Activated CD4-positive, alpha-beta T cell treated with anti-CD3 and anti-CD28 coated beads, Interleukin-2, amount 50 U/mL, for 1 hour (primary cell): ENCODE measurements around the gene ATP2B3.

ENCODE experiments used
- DNase-seq: peaks from one replicate; pipeline ENCODE4 v3.0.0-alpha.2; 2020

Gene ATP2B3

GRCh38 chrX:153624196-153625091, 107.0 kb downstream of the ATP2B3 start:
- no peak for DNase-seq

GRCh38 chrX:153625271-153626024, 108.0 kb downstream of the ATP2B3 start:
- no peak for DNase-seq

GRCh38 chrX:153626025-153626633, 108.7 kb downstream of the ATP2B3 start:
- no peak for DNase-seq

- no peak for DNase-seq
Measured at GRCh38 chrX:153626863-153627674, 109.6 kb downstream of the ATP2B3 start.

- DNase-seq, result no peak
Measured at GRCh38 chrX:153627675-153628111, 110.3 kb downstream of the ATP2B3 start.

GRCh38 chrX:153628129-153628528, 110.7 kb downstream of the ATP2B3 start:
- no peak for DNase-seq

- no peak for DNase-seq
Measured at GRCh38 chrX:153628665-153629064, 111.2 kb downstream of the ATP2B3 start.

GRCh38 chrX:153631346-153631745, 113.9 kb downstream of the ATP2B3 start:
- DNase-seq, result no peak

- no peak for DNase-seq
Measured at GRCh38 chrX:153631907-153632594, 114.6 kb downstream of the ATP2B3 start.
